ENCODE measurements around the gene RAB21.

- TF ChIP-seq CTCF (IDR thresholded peaks at IDR 0.05): no peak
- TF ChIP-seq ZFX (IDR thresholded peaks at IDR 0.05; ENCODE audit: borderline replicate concordance): no peak
Measured at GRCh38 chr12:71771069-71771468, 16.4 kb downstream of the RAB21 start.

All from 22Rv1 (cell line).